HL-60 (cell line): Measurements from ENCODE around the gene CHDH.

ENCODE experiments used
- GABPA ChIP-seq: IDR thresholded peaks from 2 replicates; pipeline ENCODE4 v1.6.1; 2012; ENCODE audit warnings: low read depth
- TF ChIP-seq, protein P1 (sequence below): IDR thresholded peaks from one replicate; pipeline ENCODE4 v1.5.1; 2011; ENCODE audit warnings: low read length, control low read depth, inconsistent platforms; ENCODE audit not compliant: insufficient read depth

DNA sequence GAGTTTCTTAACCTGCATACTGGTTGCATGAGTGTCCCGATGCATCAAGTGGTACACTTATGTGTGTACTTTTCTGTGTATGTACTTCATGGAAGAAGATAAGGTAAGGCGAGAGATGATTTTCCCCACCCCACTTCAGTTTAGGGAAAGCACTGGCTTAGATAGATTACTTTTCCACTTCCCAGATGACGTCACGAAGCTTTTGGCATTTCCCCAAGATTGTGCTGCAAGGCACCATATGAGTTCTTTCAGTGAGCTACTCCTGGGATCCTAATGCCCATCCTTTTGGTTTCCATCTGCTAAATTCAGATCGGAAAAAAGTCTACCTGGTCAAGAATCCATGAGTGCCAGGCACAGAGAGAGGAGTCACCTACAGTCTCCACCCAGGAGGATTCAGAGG lies 4.7 kb upstream of the CHDH start:
- TF ChIP-seq, protein P1, sequence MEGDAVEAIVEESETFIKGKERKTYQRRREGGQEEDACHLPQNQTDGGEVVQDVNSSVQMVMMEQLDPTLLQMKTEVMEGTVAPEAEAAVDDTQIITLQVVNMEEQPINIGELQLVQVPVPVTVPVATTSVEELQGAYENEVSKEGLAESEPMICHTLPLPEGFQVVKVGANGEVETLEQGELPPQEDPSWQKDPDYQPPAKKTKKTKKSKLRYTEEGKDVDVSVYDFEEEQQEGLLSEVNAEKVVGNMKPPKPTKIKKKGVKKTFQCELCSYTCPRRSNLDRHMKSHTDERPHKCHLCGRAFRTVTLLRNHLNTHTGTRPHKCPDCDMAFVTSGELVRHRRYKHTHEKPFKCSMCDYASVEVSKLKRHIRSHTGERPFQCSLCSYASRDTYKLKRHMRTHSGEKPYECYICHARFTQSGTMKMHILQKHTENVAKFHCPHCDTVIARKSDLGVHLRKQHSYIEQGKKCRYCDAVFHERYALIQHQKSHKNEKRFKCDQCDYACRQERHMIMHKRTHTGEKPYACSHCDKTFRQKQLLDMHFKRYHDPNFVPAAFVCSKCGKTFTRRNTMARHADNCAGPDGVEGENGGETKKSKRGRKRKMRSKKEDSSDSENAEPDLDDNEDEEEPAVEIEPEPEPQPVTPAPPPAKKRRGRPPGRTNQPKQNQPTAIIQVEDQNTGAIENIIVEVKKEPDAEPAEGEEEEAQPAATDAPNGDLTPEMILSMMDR = no peak
- TF ChIP-seq GABPA = no peak
